NK-92 (cell line): ENCODE data around the gene PTRH1.

ENCODE experiments used
- DNase-seq: peaks from one replicate; lab custom pipeline; 2025; ENCODE audit not compliant: unreplicated experiment; lab: John Stamatoyannopoulos, UW

PTRH1 gene

DNA sequence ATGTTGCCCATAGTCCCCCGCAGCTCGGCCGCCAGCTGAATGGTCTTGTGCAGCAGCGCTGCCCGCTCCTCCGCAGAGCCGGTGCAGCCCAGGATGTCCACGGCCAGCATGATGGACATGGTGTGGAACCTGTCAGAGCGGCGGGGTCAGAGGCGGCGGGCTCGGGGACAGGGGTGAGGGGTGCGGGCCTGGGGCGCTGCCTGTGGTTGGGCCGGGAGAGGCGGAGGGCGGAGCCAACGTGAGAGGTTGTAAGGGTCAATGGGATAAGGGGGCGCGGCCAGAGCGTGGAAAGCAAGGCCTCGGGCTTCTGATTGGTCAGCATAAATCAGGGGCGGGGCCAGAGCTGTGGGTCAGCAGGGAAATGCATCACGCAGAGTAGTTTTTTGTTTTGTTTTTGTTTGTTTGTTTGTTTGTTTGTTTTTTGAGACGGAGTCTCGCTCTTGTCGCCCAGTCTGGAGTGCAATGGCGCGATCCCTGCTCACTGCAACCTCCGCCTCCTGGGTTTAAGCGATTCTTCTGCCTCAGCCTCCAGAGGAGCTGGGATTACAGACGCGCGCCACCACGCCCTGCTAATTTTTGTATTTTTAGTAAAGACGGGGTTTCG, 26.5 kb upstream of the PTRH1 start:
- DNase-seq: no peak

DNA sequence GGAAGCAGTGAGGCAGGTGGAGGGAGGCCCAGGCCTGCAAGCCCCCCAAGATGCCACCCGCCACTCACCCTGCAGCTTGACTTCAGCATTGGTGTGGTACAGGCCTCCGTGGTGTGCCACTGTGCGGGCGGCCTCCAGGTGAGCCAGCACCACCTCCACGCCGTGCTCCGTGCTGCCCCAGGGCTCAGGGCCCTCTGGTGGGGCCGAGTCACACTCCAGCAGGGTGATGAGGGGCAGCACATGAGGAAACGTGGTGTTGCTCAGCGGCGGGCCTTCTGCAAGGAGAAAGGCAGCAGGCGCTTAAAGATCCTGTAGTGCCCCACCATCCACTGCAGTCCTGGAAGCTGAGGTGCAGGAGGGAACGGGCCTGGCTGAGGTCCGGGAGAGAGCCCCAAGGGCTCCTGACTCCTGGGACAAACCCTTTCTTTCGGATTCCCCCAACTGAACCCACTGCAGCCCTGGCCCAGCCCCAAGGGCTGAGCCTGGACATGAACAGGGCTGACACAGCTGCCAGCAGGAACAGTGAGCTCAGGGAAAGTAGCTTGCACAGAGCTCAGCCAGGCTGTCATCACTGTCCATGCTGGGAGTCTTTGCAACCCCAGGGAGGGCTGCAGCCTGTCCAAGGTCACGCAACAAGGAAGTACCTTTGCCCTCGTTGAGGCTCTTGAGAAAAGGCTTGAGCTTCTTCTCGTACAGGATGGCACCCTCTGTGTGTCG, 24.3 kb upstream of the PTRH1 start:
- no peak for DNase-seq

DNA sequence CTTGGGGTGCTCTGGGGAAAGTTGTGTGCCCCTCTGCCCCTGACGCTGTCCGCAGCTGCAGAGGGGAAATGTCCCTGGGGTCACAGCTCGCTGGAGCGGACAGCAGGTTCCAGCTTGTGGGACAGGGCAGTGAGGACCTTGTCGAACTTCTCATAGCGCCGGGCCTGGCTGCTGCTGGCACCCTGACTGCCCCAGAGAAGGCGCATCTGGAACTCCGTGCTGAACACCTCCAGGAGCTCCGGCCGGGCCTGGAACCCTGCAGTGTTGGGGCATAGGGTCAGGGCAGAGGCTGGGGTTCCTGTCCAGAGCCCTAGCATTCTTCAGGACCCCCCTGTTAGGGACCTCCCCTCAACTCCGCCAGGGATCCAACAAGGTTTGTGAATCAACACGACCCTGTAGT, 23.2 kb upstream of the PTRH1 start:
- DNase-seq: no peak

DNA sequence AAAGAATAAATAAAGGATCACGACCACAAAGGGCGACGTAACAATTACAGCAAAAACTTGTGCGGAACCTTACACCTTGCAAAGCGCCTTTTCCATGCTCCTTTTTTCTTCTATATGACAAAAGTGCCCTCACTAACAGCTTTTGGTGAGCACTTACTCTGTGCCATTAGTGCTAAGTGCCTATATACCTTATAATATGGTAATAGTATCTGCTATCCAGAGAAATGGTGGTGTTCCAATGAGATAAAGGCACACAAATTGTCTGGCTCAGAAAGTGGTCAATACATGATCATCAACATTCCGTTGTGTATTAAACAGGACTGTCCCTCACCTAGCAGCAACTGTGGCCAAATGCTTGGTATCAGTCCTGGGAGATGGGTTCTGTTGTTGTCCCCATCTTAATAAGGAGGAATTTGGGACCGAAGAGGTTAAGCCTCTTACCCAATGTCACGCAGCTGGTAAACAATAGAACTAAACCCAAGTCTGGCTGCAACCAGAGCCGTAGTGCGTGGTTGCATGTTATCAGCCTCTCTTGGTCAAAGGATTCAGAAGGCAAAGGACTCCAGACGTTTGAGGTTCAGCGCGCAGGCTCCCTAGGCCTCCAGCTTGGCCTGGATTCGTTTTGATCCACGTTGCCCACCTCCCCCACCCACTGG, 20.2 kb upstream of the PTRH1 start:
- no peak for DNase-seq

DNA sequence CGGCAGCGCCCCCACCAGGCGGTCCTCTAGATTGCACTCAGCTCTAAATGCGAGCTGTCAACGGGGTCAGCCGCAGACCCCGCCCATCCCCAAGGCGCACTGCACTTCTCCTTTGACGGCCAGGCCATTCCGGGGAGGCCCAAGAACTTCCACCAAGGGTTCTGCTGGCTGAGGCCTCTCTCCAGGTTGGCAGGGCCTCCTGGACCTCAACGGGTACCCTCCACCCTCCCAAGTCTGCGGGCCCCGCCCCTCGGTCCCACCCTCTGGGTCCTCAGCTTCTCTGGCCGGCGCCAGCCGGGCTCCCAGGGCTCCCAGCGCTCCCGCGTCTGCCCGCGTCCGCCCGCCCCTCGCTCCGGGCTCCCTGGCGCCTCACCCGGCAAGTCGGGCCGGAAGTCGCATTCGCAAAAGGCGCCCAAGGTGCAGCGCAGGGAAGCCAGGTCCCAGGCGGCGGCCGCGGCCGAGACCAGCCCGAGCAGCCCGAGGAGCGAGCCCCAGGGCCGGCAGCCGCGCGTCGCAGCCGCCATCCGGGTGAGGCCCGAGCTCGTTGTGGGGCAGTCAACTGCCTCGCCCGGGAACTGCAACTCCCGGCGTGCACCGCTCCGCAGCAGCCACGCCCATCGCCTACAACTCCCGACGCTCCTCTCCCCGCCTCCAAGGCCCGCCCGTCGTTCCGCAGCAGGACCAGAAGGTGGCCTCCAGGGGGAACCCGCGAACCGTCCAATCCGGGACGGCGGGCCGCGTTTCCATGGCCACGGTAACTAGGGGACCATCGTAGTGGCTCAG, 19.5 kb upstream of the PTRH1 start, which contains the start of gene TOR2A:
Gene TOR2A, minus strand, starts transcription at position 548 of the 783 bp plus-strand sequence. Its CDS starts 24 bp downstream, at position 524.
- DNase-seq: peak; percentile 77

DNA sequence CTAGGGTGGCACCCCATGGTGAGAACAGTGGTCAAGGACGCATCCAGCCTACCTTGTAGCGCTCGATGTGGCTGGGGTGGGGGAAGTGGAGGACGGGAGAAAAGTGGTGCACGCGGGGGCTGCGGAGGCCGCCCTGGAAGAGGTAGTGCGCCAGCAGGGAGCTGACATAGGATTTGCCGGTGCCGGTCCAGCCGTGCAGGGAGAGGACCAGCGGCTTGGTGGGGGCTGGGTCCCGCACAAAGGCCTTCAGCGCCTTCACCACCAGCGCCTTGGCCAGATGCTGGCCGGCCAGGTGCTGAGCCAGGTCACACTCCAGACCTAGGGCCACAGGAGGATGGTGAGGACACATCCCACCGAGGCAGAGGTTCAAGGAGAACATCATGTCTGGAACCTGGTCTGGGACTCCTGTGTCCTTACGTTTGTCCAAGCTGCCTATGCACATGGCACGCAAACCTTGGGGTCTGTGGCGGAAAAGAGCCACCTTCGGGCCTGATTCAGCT, 18.8 kb upstream of the PTRH1 start:
- DNase-seq: no peak

DNA sequence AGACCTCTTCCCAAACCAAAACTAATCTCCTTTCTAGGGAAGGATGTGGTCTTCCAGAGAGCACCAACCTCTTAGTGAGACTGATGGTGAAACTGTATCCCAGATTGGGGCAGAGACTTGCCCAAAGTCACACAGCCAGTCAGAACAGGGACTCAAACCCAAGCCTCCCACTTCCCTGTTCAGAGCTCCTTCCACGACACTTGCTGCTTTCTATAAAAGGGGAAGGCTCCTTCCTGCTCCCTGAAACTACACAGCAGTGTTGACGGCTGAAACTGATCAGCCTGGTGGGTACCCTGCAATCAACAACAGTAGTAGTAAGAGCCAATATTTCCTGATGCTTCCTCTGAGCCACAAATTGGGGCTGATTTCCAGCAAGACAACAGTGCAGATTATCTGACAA, 18.2 kb upstream of the PTRH1 start:
- DNase-seq: no peak

DNA sequence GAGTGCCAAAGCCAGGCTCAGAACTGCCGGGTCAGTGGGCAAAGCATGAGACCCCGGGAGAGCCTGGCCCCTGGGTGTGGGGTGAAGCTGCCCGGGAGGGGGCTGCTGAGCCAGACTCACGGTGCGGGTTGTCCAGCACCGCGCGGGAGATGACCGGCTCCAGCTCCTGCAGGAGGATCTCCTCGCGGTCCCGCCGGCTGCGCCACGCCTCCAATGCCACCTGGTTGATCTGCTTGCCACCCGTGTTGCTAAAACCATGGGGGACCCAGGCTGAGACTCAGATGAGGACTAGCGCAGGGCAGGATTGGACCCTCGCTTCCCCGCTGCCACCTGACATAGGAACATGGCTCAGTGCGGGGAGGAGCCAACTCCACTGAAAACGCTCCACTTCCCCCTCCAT, 17.0 kb upstream of the PTRH1 start:
- no peak for DNase-seq

DNA sequence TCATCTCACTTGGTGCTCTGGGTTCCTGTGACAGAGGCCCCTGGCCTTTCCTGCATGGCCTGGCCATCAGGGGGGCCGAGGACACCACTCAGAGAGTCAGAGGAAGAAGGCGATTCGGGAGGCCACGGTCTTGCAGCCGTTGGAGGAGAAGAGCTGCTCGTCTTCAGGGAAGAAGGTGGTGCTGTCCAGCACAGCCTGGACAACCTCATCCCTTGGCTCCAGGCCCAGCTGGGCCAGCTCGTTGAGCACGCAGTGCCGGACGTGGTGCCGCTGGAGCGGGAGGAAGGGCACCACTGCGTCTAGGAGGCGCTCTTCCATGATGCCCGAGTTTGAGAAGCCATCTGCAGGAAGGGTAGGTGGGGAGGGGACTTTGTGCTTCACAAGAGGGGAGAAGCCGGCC, 16.5 kb upstream of the PTRH1 start:
- DNase-seq: no peak

DNA sequence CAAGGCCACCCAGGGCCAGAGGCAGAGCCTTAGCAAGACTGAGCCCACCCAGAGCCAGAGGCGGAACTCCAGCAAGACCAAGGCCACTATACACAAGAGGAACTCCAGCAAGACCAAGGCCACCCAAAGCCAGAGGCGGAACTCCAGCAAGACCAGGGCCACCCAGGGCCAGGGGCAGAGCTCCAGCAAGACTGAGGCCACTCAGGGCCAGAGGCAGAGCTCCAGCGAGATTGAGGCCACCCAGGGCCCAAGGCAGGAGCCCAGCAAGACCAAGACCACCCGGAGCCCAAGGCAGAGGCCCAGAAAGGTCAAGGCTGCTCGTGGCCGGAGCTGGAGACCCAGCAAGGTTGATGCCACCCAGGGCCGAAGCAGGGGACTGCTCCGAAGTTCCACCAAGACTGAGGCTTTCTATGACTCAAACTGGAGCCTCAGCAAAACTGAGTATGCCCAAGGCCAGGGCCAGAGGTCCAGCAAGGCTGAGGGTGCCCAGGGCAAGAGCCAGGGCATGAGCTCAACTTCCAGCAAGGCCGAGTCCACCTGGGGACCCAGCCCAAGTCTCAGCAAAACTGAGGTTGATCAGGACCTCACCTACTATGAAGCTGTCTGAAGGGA, 15.4 kb upstream of the PTRH1 start:
- no peak for DNase-seq

DNA sequence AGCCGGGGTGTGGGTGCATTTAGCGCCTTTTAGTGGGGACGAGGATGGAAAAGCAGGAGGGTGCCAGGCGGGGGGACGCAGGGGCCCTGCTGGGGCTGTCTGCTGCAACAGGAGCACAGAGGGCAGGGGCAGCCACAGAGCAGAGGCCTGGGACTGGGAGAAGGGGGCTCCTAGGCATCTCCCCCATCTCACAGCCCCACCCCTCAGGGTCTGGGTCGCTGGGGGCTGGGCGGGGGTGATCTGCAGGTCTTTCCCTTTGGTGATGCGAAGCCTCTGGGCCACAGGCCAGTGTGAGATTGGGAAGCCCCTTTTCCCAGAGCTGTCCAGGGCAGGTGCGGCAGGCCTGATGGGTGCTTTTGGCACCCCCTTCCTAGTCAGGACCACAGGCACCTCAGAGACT, 14.8 kb upstream of the PTRH1 start:
- no peak for DNase-seq

DNA sequence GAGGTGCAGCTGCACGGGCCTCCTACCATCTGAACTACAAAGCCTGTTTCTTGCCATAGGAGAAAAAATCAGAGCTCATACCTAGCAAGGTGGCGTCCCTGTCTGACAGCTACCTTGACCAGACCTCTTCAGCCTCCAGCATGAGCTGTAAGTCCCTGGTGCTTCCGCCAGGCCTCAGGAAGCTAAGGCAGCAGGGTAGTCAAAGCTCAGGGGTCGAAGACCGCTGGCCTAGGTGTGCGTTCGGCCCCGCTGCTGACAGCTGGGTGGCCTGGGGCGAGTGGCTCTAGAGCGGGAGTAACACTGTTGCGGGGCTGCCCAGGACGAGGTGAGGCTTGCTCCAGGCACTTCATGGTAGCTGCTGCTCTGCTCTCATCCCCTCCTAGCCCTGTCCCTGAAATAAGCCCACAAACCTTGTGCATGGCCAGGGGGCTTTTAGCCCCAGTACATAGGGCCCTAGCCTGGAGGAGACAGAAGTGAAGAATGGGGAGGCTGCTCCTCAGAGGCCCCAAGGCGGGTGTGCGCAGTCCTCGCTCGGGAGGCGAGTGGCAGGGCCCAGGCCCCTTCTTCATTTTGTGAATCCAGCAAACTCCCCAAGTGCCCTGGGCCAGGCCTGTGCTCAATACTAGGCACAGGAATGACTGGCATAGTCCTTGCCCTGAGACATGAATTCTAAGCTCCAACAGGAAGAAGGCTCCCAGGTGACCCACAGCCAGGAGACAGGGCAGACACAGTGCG, 14.2 kb upstream of the PTRH1 start:
- DNase-seq: no peak

DNA sequence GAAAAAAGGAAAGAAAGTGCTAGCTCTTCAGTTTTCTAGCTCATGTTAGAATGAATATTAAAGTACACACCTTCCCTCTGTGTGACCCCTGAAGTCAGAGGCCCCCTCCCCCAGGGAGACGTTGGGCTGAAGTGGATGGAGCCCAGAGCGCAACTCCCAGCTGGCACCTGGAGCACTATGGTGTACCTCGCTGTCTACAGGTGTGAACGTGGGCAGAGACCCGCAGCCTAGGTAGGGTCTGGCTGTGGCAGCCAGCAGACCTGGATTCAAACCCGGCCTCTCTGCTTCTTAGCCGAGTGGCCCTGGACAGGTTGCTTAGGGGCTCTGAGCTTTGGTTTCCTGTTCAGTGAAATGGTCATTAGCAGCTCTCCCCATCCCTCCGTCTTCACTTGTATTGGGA, 13.3 kb upstream of the PTRH1 start:
- no peak for DNase-seq

DNA sequence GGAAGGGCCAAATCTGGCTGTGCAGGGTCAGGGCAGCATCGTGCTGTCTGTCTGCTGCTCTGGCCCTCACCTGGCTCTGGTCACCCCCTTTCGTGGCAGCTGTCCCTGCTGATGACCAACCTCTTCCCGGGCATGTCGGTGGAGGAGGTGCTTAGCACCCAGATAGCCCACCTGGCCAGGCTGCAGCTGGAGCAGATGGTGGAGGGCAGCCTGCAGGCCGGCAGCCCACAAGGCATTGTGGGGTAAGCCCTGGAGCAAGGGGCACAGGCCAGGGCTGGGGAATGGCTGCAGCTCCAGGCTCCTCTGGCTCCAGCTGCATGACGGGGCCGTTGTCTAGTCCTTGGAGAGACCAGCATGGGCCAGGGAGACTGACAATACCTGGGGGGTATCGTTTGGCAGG, 11.4 kb upstream of the PTRH1 start:
- DNase-seq: no peak

DNA sequence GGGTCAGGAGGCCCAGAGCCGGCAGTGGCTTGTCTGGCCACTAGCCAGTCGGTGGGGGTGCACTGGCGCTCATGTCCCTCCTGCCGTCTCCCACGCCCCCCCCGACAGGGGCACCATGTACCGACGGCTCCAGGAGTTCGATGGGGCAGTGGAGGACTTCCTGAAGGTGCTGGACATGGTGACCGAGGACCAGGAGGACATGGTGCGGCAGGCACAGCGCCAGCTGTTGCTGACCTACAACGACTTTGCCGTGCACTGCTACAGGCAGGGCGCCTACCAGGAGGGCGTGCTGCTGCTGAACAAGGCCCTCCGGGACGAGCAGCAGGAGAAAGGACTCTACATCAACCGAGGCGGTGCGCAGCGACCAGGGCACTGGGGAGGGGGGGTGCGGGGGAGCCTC, 8.5 kb upstream of the PTRH1 start:
- DNase-seq: no peak

DNA sequence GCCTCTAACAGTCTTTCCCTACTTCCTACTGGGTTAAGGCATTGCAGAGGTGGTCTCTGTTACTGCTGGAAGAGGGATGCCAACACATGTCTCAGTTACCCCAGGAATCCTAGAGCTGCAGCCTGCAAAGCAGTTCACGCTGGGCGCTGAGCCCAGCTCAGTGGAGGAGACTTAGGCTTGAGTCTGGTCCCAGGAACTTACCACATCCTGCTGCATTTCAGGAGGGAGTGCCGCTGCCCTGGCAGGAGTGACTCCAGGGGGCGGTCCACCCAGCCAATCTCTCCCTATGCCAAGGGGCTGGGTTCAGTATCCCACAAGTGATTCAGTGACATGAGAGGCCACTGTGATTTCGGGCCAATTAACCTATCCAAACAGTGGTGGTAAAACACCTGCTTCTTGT, 8.0 kb upstream of the PTRH1 start:
- no peak for DNase-seq

DNA sequence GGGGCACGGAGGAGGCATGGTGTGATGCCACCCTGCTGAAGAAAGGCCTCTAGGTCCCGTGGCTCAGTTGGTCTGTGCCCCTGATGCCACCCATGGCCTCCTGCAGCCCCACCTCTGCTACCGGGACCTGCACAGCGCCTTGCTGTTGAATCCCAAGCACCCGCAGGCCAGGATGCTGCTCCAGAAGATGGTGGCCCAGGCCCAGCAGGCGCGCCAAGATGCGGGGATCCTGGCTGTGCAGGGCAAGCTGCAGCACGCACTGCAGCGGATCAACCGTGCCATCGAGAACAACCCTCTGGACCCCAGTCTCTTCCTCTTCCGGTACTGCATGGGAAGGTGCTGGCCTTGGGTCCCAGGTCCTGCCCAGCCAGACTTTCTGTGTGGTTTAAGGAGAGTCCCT, 7.5 kb upstream of the PTRH1 start:
- DNase-seq: no peak

DNA sequence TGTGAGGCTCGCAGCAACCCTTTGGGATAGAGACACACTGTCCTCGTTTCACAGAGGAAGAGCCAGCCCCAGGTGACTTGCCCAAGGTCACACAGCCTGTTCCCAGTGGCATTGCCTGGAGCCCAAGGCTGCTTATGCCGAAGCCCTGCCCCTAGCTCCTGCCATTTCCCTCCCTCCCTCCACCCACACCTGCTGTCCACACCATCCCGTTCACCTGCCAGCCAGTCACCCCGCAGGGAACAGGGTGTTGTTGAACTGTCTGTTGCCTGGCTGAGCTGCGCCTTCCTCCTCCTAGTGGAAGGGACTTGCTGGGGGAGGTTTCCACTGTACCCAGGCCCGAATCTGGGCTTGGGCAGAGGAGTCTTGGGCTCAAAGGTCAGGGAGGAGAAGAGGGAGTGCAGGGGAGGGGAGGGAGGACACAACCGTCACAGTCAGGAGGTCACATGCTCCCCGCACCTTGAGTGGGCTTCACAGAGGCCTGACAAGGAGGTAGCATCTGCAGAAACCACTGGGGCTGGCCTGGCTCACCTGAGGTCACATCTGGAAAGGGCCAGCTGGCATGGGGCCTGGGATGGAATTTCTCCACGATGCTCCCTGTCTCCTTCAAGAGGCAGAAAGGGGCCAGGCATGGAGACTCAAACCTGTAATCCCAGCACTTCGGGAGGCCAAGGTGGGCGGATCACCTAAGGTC, 6.7 kb upstream of the PTRH1 start:
- no peak for DNase-seq

DNA sequence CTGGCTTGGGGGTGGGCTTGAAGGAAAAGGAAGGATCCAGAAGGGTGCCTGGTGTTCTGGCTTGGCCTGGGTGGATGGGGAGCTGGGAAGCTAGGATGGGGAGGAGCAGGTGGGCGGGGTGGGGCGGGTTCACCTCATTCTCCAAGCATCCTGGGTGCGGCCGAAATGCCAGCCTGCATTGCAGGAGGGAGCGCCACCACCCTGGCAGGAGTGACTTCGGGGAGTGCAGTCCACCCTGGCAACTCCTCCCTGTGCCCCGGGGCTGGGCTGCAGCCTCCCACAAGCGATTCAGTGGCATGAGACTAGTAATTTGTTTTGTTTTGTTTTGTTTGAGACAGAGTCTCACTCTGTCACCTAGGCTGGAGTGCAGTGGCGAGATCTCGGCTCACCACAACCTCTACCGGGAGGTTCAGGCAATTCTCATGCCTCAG, 5.9 kb upstream of the PTRH1 start:
- DNase-seq: no peak

DNA sequence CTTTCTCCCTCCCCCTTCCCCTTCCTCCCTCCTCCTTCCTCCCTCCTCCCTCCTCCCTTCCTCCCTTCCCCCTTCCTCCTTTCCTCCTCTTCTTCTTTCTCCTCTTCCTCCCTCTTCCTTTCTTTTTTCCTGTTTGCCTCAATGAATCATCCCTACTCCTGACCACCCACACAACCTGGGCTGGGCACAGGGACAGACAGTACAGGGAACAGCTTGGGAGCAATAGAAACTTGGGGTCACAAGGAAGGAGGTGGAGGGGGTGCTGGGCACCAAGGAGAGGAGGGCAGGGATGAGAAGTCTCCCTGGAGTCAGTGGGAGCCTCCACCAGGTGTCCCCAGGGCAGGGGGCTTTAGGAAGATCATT, 5.4 kb upstream of the PTRH1 start:
- no peak for DNase-seq
